Memory B cell (primary cell): ENCODE results near the gene TIGD6.

Source experiments
- ATAC-seq: fragments of 150-1000 bp; cut with Tn5 transposase; 2 replicates; pipeline ENCODE4 v1.10.0; 2021; ENCODE audit warnings: low read depth, mild to moderate bottlenecking, moderate library complexity
- DNase-seq, 2 donors: peaks; one replicate each; pipeline ENCODE4 v3.0.0; 2022; ENCODE audit warnings: low spot score in 2 of 2
- H3K27ac Mint-ChIP-seq: one replicate; pipeline ENCODE4 v1.8.0; 2022; ENCODE audit warnings: mild to moderate bottlenecking, moderate library complexity, mixed read lengths
- H3K27me3 Mint-ChIP-seq: one replicate; pipeline ENCODE4 v1.8.0; 2022; ENCODE audit warnings: mixed read lengths
- H3K36me3 Mint-ChIP-seq: one replicate; pipeline ENCODE4 v1.8.0; 2022; ENCODE audit warnings: mild to moderate bottlenecking, mixed read lengths
- H3K4me1 Mint-ChIP-seq: one replicate; pipeline ENCODE4 v1.8.0; 2022; ENCODE audit warnings: mixed read lengths
- H3K4me3 Mint-ChIP-seq: one replicate; pipeline ENCODE4 v1.8.0; 2022; ENCODE audit warnings: mild to moderate bottlenecking, moderate library complexity, mixed read lengths
- H3K9me3 Mint-ChIP-seq: one replicate; pipeline ENCODE4 v1.8.0; 2022; ENCODE audit warnings: mixed read lengths

Gene TIGD6

GRCh38 chr5:150024346-150024984 lies 24.0 kb upstream of the TIGD6 start:
- DNase-seq: no peak
- Mint-ChIP-seq H3K9me3 (no peaks in the 10 kb centered on the region), H3K36me3 (peaks cover 43% of the 10 kb centered on the region), H3K4me1 (no peaks in the 10 kb centered on the region), H3K27ac (no peak overlapping the region), H3K27me3 (no peaks in the 10 kb centered on the region), H3K4me3 (no peak overlapping the region)
- ATAC-seq: no peak

GRCh38 chr5:150023136-150023535 lies 22.7 kb upstream of the TIGD6 start:
- no peak for ATAC-seq
- Mint-ChIP-seq H3K4me3 (no peak overlapping the region), H3K9me3 (no peaks in the 10 kb centered on the region), H3K27me3 (no peaks in the 10 kb centered on the region), H3K27ac (no peak overlapping the region), H3K36me3 (peaks cover 47% of the 10 kb centered on the region), H3K4me1 (no peaks in the 10 kb centered on the region)
- DNase-seq: no peak

- H3K27me3 Mint-ChIP-seq: no peaks in the 10 kb centered on the region
- no peaks in the 10 kb centered on the region for H3K9me3 Mint-ChIP-seq
- no peak for ATAC-seq
- peaks cover 45% of the 10 kb centered on the region for H3K36me3 Mint-ChIP-seq
- H3K4me1 Mint-ChIP-seq: no peaks in the 10 kb centered on the region
- H3K27ac Mint-ChIP-seq: no peak overlapping the region
- H3K4me3 Mint-ChIP-seq: no peak overlapping the region
- no peak for DNase-seq
Observed at GRCh38 chr5:150022681-150023080, 22.2 kb upstream of the TIGD6 start.

GRCh38 chr5:150022158-150022531 lies 21.7 kb upstream of the TIGD6 start:
- Mint-ChIP-seq H3K36me3 (peaks cover 46% of the 10 kb centered on the region), H3K27me3 (no peaks in the 10 kb centered on the region), H3K4me3 (no peak overlapping the region), H3K27ac (no peak overlapping the region), H3K4me1 (no peaks in the 10 kb centered on the region), H3K9me3 (no peaks in the 10 kb centered on the region)
- ATAC-seq (no peak), DNase-seq (no peak)

GRCh38 chr5:150021491-150022157 lies 21.2 kb upstream of the TIGD6 start:
- Mint-ChIP-seq H3K4me1 (no peaks in the 10 kb centered on the region), H3K4me3 (no peak overlapping the region), H3K27ac (no peak overlapping the region), H3K9me3 (no peaks in the 10 kb centered on the region), H3K36me3 (peaks cover 46% of the 10 kb centered on the region), H3K27me3 (no peaks in the 10 kb centered on the region)
- ATAC-seq (no peak), DNase-seq (no peak)

GRCh38 chr5:150020249-150020648 lies 19.8 kb upstream of the TIGD6 start:
- Mint-ChIP-seq H3K4me3 (no peak overlapping the region), H3K4me1 (no peaks in the 10 kb centered on the region), H3K36me3 (peaks cover 53% of the 10 kb centered on the region), H3K9me3 (peaks cover 1% of the 10 kb centered on the region), H3K27me3 (no peaks in the 10 kb centered on the region), H3K27ac (no peak overlapping the region)
- ATAC-seq: no peak
- no peak for DNase-seq

GRCh38 chr5:150017226-150018005 lies 17.0 kb upstream of the TIGD6 start:
- peaks cover 61% of the 10 kb centered on the region for H3K36me3 Mint-ChIP-seq
- DNase-seq (no peak), ATAC-seq (no peak)
- no peak overlapping the region for H3K4me3 Mint-ChIP-seq
- peaks cover 1% of the 10 kb centered on the region for H3K9me3 Mint-ChIP-seq
- H3K27me3 Mint-ChIP-seq: no peaks in the 10 kb centered on the region
- no peak overlapping the region for H3K27ac Mint-ChIP-seq
- no peaks in the 10 kb centered on the region for H3K4me1 Mint-ChIP-seq

GRCh38 chr5:150016537-150016936 lies 16.1 kb upstream of the TIGD6 start:
- Mint-ChIP-seq H3K27me3 (no peaks in the 10 kb centered on the region), H3K4me1 (peaks cover 4% of the 10 kb centered on the region), H3K27ac (no peak overlapping the region), H3K4me3 (no peak overlapping the region), H3K36me3 (peaks cover 60% of the 10 kb centered on the region), H3K9me3 (peaks cover 1% of the 10 kb centered on the region)
- ATAC-seq (no peak), DNase-seq (no peak)

- Mint-ChIP-seq H3K4me1 (peaks cover 4% of the 10 kb centered on the region), H3K36me3 (peaks cover 61% of the 10 kb centered on the region), H3K4me3 (no peak overlapping the region), H3K9me3 (peaks cover 1% of the 10 kb centered on the region), H3K27ac (no peak overlapping the region), H3K27me3 (no peaks in the 10 kb centered on the region)
- DNase-seq: no peak
- no peak for ATAC-seq
Observed at GRCh38 chr5:150015415-150015814, 15.0 kb upstream of the TIGD6 start.

GRCh38 chr5:150014456-150014855 lies 14.0 kb upstream of the TIGD6 start:
- no peak for DNase-seq
- Mint-ChIP-seq H3K4me3 (no peak overlapping the region), H3K27ac (no peak overlapping the region), H3K9me3 (peaks cover 1% of the 10 kb centered on the region), H3K4me1 (peaks cover 4% of the 10 kb centered on the region), H3K36me3 (peaks cover 57% of the 10 kb centered on the region), H3K27me3 (no peaks in the 10 kb centered on the region)
- no peak for ATAC-seq

GRCh38 chr5:150013931-150014330 lies 13.5 kb upstream of the TIGD6 start:
- Mint-ChIP-seq H3K4me3 (no peak overlapping the region), H3K27me3 (no peaks in the 10 kb centered on the region), H3K4me1 (peaks cover 4% of the 10 kb centered on the region), H3K9me3 (peaks cover 1% of the 10 kb centered on the region), H3K27ac (no peak overlapping the region), H3K36me3 (peaks cover 53% of the 10 kb centered on the region)
- no peak for DNase-seq
- ATAC-seq: no peak

GRCh38 chr5:150009671-150010387 lies 9.4 kb upstream of the TIGD6 start:
- H3K9me3 Mint-ChIP-seq: no peaks in the 10 kb centered on the region
- ATAC-seq: no peak
- no peaks in the 10 kb centered on the region for H3K27me3 Mint-ChIP-seq
- peaks cover 10% of the 10 kb centered on the region for H3K4me1 Mint-ChIP-seq
- H3K27ac Mint-ChIP-seq: no peak overlapping the region
- no peak overlapping the region for H3K4me3 Mint-ChIP-seq
- DNase-seq: no peak
- peaks cover 46% of the 10 kb centered on the region for H3K36me3 Mint-ChIP-seq

- Mint-ChIP-seq H3K36me3 (peaks cover 33% of the 10 kb centered on the region), H3K27ac (no peak overlapping the region), H3K4me1 (peaks cover 16% of the 10 kb centered on the region), H3K4me3 (no peak overlapping the region), H3K9me3 (no peaks in the 10 kb centered on the region), H3K27me3 (no peaks in the 10 kb centered on the region)
- no peak for DNase-seq
- no peak for ATAC-seq
Observed at GRCh38 chr5:150007050-150007449, 6.6 kb upstream of the TIGD6 start.

GRCh38 chr5:150006318-150006717 lies 5.9 kb upstream of the TIGD6 start:
- Mint-ChIP-seq H3K27me3 (no peaks in the 10 kb centered on the region), H3K4me3 (no peak overlapping the region), H3K9me3 (no peaks in the 10 kb centered on the region), H3K36me3 (peaks cover 32% of the 10 kb centered on the region), H3K27ac (no peak overlapping the region), H3K4me1 (peaks cover 21% of the 10 kb centered on the region)
- DNase-seq (no peak), ATAC-seq (no peak)
